Central memory CD8-positive, alpha-beta T cell (primary cell): ENCODE measurements around the gene FSTL1.

Source experiments
- ATAC-seq: fragments of 150-1000 bp; cut with Tn5 transposase; replicated peaks from 2 replicates; pipeline ENCODE4 v1.10.0; 2022; ENCODE audit warnings: mild to moderate bottlenecking, moderate FRiP score, moderate number of reproducible peaks; ENCODE audit not compliant: poor library complexity, severe bottlenecking; ENCODE audit errors: extremely low read depth
- DNase-seq, 2 donors: peaks; one replicate each; pipeline ENCODE4 v3.0.0; 2021; ENCODE audit warnings: low spot score in 2 of 2
- H3K27ac Mint-ChIP-seq: one replicate; pipeline ENCODE4 v1.8.0; 2022; ENCODE audit warnings: low read depth, mild to moderate bottlenecking, moderate library complexity, mixed read lengths
- H3K27me3 Mint-ChIP-seq: one replicate; pipeline ENCODE4 v1.8.0; 2022; ENCODE audit warnings: mixed read lengths
- H3K36me3 Mint-ChIP-seq: one replicate; pipeline ENCODE4 v1.8.0; 2022; ENCODE audit warnings: mild to moderate bottlenecking, moderate library complexity, mixed read lengths; ENCODE audit not compliant: insufficient read depth
- H3K4me1 Mint-ChIP-seq: one replicate; pipeline ENCODE4 v1.8.0; 2022; ENCODE audit warnings: mixed read lengths
- H3K4me3 Mint-ChIP-seq: one replicate; pipeline ENCODE4 v1.8.0; 2022; ENCODE audit warnings: mild to moderate bottlenecking, moderate library complexity, mixed read lengths
- H3K9me3 Mint-ChIP-seq: one replicate; pipeline ENCODE4 v1.8.0; 2022; ENCODE audit warnings: mixed read lengths

The FSTL1 gene

GRCh38 chr3:120348991-120349854 is 101.6 kb downstream of the FSTL1 start, which contains the start of gene LRRC58:
Gene LRRC58 (minus strand): TSS chr3:120349354. CDS start chr3:120349243, 111 bp downstream.
- peak; percentile 79 for DNase-seq
- ATAC-seq = peak; percentile 91
- peaks cover 23% of the 10 kb centered on the region for H3K36me3 Mint-ChIP-seq

GRCh38 chr3:120348065-120348990 is 102.5 kb downstream of the FSTL1 start:
- Mint-ChIP-seq H3K4me1 (peaks cover 48% of the 10 kb centered on the region), H3K4me3 (peak overlapping the region; percentile 87), H3K27me3 (no peaks in the 10 kb centered on the region), H3K9me3 (no peaks in the 10 kb centered on the region), H3K27ac (peak overlapping the region; percentile 62), H3K36me3 (peaks cover 23% of the 10 kb centered on the region)
- DNase-seq (peak; percentile 29 to 45), ATAC-seq (peak; percentile 54)

More at GRCh38 chr3:120348991-120349854, 101.6 kb downstream of the FSTL1 start, which contains the start of gene LRRC58:
- H3K4me1 Mint-ChIP-seq = peaks cover 42% of the 10 kb centered on the region
- peak within 1 kb of the TSS; percentile 62 for H3K27ac Mint-ChIP-seq
- H3K9me3 Mint-ChIP-seq = no peaks in the 10 kb centered on the region
- H3K27me3 Mint-ChIP-seq = no peaks in the 10 kb centered on the region
- H3K4me3 Mint-ChIP-seq = peak within 1 kb of the TSS; percentile 87

DNA sequence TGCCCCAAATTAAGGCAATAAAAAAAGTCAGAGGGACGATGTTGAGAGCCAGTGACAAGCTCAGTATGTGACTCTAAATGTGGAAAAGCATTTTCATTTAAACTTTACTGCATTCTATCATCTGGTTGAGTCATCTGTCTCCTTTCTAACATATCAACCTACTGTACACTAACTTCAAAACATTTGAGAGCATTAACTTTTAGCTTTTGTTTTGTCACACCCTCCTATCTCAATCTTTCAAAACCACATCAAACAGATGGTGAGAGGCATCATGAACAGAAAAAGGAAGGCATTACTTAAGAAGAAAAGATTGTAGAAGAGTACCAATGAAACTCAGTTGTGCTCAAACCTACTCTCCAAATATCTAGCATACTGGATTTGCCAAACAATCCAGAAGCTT is 106.4 kb downstream of the FSTL1 start:
- Mint-ChIP-seq H3K36me3 (peaks cover 19% of the 10 kb centered on the region), H3K27ac (peak overlapping the region; percentile 41), H3K4me3 (peak overlapping the region; percentile 7), H3K9me3 (no peaks in the 10 kb centered on the region), H3K27me3 (no peaks in the 10 kb centered on the region), H3K4me1 (peaks cover 55% of the 10 kb centered on the region)
- ATAC-seq (peak; percentile 34), DNase-seq (no peak)
